ENCODE results near the gene RTN1. TPM values are rescaled to one million over a fixed set of nuclear protein-coding genes. Genes with fewer than 3 reads are reported as not detected.

The RTN1 gene
- total RNA-seq, 2 donors from 2014 or later = 8.6 to 11.2 TPM

GRCh38 chr14:59582161-59582560 lies 288.4 kb downstream of the RTN1 start:
- Histone ChIP-seq H3K27ac (no peak overlapping the region), H3K36me3 (replicated peaks in 1 of 2; ENCODE audit: insufficient read depth in 1 of 2, low read depth in 2 of 2) (no peaks in the 10 kb centered on the region), H3K9me3 (no peaks in the 10 kb centered on the region), H3K4me3 (no peak overlapping the region), H3K27me3 (no peaks in the 10 kb centered on the region), H3K4me1 (no peaks in the 10 kb centered on the region)
- DNase-seq (no peak), ATAC-seq (no peak)
- WGBS, 2 donors = 88 to 89% methylated on average over 3 of the region's 3 CpGs
- intact Hi-C loops (cut with DNase I) = no loop called here
- no peak for TF ChIP-seq POLR2A (IDR thresholded peaks at IDR 0.05)
- TF ChIP-seq, protein P1, sequence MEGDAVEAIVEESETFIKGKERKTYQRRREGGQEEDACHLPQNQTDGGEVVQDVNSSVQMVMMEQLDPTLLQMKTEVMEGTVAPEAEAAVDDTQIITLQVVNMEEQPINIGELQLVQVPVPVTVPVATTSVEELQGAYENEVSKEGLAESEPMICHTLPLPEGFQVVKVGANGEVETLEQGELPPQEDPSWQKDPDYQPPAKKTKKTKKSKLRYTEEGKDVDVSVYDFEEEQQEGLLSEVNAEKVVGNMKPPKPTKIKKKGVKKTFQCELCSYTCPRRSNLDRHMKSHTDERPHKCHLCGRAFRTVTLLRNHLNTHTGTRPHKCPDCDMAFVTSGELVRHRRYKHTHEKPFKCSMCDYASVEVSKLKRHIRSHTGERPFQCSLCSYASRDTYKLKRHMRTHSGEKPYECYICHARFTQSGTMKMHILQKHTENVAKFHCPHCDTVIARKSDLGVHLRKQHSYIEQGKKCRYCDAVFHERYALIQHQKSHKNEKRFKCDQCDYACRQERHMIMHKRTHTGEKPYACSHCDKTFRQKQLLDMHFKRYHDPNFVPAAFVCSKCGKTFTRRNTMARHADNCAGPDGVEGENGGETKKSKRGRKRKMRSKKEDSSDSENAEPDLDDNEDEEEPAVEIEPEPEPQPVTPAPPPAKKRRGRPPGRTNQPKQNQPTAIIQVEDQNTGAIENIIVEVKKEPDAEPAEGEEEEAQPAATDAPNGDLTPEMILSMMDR (IDR thresholded peaks at IDR 0.05) = no peak

DNA sequence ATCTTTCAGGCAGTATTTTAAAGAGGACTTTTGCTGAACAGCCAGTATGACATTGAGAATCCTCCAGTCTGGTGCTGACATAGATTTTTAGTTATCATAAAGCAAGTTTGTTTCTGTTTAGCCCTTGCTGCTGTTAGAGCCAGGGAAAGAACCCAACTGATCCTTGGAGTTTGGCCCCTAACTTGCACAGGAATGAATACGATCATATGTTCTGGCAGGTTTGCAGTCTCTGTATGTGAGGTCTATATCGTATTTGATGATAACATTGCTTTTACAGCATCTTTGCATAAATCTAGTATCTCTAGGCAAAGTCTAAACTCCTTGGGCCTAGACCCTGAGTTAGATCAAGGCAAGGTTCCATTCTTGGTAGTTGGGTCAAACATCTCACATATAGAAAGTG lies 289.7 kb downstream of the RTN1 start:
- Histone ChIP-seq H3K27me3 (no peaks in the 10 kb centered on the region), H3K4me3 (no peak overlapping the region), H3K36me3 (replicated peaks in 1 of 2; ENCODE audit: insufficient read depth in 1 of 2, low read depth in 2 of 2) (no peaks in the 10 kb centered on the region), H3K9me3 (no peaks in the 10 kb centered on the region), H3K4me1 (peaks cover 12% of the 10 kb centered on the region), H3K27ac (no peak overlapping the region)
- no peak for ATAC-seq
- no peak for DNase-seq
- TF ChIP-seq, protein P1 (IDR thresholded peaks at IDR 0.05) = no peak
- TF ChIP-seq POLR2A (IDR thresholded peaks at IDR 0.05) = no peak
- intact Hi-C loops (cut with DNase I) = no loop called here
- WGBS, 2 donors = 39 to 41% methylated on average over 2 of the region's 2 CpGs

DNA sequence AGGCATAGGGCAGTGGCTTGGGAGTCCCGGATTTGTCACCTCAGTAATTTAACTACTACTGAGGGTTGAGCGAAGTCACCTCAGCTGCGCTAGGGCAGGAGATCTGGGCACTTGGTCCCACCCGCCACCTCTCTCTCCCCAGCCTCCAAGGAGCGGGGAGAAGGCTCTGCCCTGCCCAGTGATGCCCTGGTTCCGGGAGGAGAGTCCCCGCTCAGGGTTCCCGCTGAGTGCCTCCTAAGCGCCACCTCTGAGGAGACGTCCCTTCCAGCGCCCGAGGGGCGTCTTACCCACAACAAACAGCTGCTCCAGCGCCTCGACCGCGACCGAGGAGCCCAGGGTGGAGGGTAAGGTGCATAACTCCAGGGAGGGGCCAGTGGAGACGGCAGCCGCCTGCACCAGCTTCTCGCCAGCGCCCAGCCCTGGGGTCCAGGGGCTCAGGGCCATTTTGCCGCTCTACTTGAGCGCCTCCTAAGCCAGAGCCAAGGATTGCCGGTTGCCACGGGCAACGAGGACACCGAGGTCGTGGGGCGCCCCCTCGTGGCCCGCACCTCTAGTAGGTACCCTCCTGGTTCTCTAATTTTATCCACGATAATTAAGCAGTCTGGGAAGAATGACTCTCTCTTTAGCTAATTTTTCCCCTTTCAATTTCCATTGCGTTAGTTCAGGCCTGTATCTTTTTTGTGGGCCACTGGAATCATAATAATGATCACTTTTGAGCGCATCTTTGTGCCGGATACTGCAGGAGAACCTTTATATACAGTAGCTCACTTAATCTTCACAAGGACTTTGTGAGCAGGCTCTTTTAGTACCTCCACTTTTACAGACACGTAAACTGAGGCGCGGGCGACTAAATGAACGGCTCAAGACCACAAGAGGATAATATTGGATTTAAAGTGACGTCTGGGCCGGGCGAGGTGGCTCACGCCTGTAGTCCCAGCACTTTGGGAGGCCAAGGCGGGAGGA lies 294.0 kb downstream of the RTN1 start, which contains the start of gene CCDC175:
TSS of gene CCDC175 (minus strand) at position 481 of the 963 bp plus-strand sequence. CDS start at position 444, 37 bp downstream.
- Histone ChIP-seq H3K27me3 (no peaks in the 10 kb centered on the region), H3K27ac (no peak within 1 kb of the TSS), H3K4me3 (peak within 1 kb of the TSS; percentile 14 to 43), H3K4me1 (peaks cover 12% of the 10 kb centered on the region), H3K36me3 (replicated peaks in 1 of 2; ENCODE audit: insufficient read depth in 1 of 2, low read depth in 2 of 2) (no peaks in the 10 kb centered on the region), H3K9me3 (no peaks in the 10 kb centered on the region)
- WGBS, 2 donors = 12 to 25% methylated on average over 25 to 46 of the region's 46 CpGs
- peak; percentile 88 to 97 (median 92) for DNase-seq
- ATAC-seq = peak; percentile 98
- intact Hi-C loops (cut with DNase I) = no loop called here
- TF ChIP-seq, protein P1 (IDR thresholded peaks at IDR 0.05) = peak; percentile 69 to 84 (median 77)
- TF ChIP-seq POLR2A (IDR thresholded peaks at IDR 0.05) = no peak

- Histone ChIP-seq H3K27ac (no peak overlapping the region), H3K4me3 (no peak overlapping the region), H3K9me3 (no peaks in the 10 kb centered on the region), H3K27me3 (no peaks in the 10 kb centered on the region), H3K36me3 (replicated peaks in 1 of 2; ENCODE audit: insufficient read depth in 1 of 2, low read depth in 2 of 2) (no peaks in the 10 kb centered on the region), H3K4me1 (no peaks in the 10 kb centered on the region)
- TF ChIP-seq POLR2A (IDR thresholded peaks at IDR 0.05) = no peak
- TF ChIP-seq, protein P1 (IDR thresholded peaks at IDR 0.05) = no peak
- intact Hi-C loops (cut with DNase I) = no loop called here
- no peak for DNase-seq
- no peak for ATAC-seq
Observed at GRCh38 chr14:59570122-59570521, 300.5 kb downstream of the RTN1 start.
